Measurements from ENCODE around the gene BUD31.

GRCh38 chr7:99403764-99404163 lies 5.0 kb upstream of the BUD31 start:
- TF ChIP-seq, protein P1, sequence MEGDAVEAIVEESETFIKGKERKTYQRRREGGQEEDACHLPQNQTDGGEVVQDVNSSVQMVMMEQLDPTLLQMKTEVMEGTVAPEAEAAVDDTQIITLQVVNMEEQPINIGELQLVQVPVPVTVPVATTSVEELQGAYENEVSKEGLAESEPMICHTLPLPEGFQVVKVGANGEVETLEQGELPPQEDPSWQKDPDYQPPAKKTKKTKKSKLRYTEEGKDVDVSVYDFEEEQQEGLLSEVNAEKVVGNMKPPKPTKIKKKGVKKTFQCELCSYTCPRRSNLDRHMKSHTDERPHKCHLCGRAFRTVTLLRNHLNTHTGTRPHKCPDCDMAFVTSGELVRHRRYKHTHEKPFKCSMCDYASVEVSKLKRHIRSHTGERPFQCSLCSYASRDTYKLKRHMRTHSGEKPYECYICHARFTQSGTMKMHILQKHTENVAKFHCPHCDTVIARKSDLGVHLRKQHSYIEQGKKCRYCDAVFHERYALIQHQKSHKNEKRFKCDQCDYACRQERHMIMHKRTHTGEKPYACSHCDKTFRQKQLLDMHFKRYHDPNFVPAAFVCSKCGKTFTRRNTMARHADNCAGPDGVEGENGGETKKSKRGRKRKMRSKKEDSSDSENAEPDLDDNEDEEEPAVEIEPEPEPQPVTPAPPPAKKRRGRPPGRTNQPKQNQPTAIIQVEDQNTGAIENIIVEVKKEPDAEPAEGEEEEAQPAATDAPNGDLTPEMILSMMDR (IDR thresholded peaks at IDR 0.05) = no peak
- TF ChIP-seq POLR2A (IDR thresholded peaks at IDR 0.05) = no peak
- TF ChIP-seq POLR2AphosphoS5 (IDR thresholded peaks at IDR 0.05) = no peak

Data from transverse colon (tissue), 4 donors.